ENCODE data around the gene TMC6.
"Not testable (repeated sequence)": the region's sequence is repeated elsewhere in the genome, so short reads cannot be mapped to it uniquely, and the experiment has no call there.

The TMC6 gene

DNA sequence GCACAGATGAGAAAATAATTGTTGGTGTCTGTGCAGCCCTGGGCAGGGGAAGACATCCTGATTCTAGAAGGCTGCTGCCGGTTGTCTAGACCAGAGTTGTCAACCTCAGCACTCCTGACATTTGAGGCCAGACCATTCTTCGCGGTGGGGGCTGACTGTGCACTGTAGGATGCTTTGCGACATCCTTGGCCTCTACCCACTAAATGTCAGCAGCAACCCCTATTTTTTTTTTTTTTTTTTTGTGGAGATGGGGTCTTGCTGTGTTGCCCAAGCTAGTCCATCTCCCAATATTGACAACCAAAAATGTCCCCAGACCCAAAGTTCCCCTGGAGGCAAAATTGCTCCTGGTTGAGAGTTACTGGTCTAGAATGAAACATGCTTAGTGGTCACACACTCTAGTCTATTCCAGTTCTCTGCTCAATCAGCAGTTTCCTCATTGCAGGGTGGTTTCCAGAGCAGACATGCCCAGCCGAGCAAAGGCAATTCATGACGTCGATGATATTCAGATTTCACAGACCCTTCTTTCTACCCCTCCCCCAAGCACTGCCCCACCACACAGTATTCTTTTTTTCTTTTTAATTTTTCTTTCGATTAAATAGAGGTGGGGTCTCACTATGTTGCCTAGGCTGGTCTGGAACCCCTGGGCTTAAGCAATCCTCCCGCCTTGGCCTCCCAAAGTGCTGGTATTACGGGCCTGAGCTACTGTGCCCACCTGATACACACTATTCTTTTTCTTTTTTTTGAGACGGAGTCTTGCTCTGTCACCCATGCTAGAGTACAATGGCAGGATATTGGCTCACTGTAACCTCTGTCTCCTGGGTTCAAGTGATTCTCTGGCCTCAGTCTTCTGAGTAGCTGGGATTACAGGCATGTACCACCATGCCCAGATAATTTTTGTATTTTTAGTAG is 26.6 kb upstream of the TMC6 start:
- no peak for DNase-seq

DNA sequence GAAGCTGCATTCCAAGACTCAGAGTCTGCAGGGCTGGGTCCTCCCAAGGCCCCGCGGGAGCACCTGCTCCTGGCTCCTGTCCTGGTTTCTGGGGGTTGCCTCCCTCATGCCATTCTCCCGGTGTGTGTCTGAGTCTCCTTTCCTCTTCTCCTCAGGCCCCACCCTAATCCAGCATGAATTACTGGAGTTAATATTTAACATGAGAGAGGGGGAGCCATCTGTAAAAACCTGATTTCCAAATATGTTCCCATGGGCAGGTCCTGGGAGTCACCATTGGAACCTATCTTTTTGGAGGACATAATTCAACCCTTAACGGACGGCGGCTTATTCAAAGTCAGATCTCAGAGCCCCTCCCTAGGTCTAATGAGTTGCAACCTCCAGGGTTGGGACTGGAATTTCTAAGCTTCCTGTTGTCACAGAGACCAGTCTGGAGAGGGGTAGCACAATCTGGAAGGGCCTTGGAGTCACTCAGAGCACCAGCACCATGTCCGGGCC is 23.0 kb upstream of the TMC6 start:
- no peak for DNase-seq

DNA sequence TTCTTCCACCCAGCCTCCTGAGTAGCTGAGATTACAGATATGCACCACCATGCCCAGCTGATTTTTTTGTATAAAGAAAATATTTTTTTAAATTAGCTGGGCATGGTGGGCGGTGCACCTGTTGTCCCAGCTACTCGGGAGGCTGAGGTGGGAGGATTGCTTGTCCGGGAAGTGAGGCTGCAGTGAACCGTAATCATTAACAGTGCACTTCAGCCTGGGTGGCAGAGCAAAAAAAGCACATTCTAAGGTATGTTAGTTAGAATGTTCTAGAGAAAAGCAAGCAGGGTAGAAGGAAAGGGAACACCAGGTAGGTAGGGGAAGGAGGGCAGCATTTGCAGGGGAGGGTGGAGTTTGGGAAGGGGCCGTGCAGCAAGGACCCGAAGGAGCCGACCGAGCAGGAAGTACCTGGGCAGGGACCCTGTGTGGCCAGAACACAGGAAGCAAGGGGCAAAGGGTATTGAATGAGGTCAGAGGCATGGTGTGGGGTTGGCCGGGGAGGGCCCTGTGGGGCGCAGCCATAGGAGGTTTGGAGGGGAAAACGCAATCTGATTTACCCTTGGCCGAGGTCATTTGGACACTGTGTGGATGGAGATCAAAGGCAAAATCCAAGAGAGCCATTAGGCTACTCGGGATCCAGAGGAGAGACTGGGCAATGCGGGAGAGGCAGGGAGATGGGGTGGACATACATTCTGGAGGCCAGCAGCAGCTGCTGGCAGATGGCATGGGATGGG is 19.9 kb upstream of the TMC6 start:
- no peak for DNase-seq

- no peak for DNase-seq
Observed at GRCh38 chr17:78147315-78147998, 18.9 kb upstream of the TMC6 start.

- DNase-seq, result no peak
Observed at GRCh38 chr17:78146881-78147280, 18.3 kb upstream of the TMC6 start.

DNA sequence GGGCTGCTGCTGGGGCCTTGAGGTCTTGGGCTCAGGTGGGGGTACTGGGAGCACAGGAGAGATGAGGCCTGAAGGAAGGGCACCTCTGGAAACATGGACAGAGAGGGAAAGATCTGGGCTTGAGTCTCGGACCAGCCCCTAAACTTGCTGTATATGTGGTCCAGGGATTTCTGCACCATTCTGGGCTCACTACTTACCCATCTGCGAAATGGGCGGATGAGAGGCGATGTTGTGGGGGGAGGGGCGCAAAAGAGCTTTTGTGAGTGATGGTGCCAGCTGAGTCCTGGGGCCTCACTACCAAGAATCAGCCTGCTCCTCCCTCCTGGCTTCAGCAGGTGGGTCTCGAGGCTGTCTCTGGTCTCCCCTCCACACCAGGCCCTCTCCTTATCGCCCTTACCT is 17.9 kb upstream of the TMC6 start:
- DNase-seq, result no peak

- no peak for DNase-seq
Observed at GRCh38 chr17:78144736-78145641, 16.4 kb upstream of the TMC6 start.

- DNase-seq, result no peak
Observed at GRCh38 chr17:78144147-78144719, 15.7 kb upstream of the TMC6 start.

DNA sequence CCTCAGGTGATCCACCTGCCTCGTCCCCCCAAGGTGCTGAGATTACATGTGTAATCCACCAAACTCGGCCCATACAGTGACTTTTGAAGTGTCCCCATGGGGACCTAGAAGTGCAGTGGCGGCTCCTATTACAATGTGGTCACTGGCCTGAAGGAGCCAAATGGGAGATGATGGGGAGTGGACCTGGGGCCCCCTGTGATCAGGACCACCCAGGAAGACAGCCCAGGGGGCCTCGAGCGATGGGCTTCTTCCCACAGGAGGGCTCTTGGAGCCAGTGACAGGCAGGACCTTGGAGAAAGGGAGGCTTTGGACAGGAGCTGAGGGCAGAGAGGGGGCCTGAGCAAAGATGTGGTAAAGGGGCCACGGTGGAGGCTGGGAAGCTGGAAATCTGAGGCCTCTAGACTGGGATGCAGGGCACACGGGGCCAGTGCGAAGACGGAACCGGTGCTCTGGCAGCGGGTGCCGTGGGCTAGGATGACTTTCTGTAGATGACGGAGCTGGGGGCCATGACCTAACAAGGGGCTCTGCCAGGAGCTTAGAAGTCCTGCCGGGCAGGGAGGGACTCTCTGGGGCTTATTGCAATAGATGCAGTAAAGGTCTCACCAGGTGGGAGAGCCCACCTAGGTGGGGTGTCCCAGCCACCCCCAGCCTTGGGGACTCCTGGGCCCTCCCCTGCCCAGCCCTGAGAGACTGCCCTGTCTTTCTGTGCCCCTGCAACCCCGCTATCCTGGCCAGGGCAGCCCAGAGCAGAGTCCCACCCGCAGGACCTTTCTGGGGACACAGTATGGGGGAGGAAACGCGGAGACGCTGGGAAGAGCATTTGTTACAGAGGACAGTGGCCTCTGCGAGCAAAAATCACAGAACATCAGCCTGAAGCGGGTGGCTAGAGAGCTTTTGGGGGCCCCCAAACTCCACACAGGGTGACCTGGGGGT is 14.9 kb upstream of the TMC6 start:
- no peak for DNase-seq

DNA sequence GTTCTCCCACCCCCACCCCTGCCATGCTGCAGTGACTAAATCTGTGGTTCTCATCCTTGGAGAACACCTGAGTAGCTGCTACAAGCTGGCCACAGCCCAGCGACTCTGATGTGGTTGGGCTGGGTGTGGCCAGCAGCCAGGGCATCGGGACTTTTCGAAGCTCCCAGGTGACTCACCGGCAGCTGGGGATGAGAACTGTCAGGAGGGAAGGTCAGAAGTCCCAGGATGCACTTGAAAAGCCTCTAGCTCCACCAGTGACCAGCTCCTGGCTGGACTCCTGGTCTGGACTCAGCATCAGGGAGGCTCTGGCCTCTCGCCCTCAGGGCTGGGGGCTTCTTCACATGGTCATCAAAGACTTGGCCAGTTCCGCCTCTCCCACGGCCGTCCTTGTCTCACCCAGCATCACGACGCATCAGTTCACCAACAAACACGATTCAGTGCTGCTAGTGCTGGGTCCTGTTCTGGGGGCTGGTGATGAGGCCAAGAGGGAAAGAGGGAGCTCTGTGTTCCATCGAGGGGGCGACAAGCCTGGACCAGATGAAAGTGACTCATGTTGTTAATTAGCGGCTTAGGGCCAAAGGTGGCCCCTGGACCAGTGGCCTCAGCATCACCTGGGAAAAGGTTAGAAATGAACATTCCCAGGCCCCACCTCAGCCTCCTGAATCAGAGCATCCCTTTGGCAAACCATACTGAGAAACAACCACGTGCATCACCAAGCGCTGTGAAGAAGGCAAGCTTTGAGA is 13.7 kb upstream of the TMC6 start:
- DNase-seq, result no peak

GRCh38 chr17:78141437-78142118 is 13.0 kb upstream of the TMC6 start:
- no peak for DNase-seq

DNA sequence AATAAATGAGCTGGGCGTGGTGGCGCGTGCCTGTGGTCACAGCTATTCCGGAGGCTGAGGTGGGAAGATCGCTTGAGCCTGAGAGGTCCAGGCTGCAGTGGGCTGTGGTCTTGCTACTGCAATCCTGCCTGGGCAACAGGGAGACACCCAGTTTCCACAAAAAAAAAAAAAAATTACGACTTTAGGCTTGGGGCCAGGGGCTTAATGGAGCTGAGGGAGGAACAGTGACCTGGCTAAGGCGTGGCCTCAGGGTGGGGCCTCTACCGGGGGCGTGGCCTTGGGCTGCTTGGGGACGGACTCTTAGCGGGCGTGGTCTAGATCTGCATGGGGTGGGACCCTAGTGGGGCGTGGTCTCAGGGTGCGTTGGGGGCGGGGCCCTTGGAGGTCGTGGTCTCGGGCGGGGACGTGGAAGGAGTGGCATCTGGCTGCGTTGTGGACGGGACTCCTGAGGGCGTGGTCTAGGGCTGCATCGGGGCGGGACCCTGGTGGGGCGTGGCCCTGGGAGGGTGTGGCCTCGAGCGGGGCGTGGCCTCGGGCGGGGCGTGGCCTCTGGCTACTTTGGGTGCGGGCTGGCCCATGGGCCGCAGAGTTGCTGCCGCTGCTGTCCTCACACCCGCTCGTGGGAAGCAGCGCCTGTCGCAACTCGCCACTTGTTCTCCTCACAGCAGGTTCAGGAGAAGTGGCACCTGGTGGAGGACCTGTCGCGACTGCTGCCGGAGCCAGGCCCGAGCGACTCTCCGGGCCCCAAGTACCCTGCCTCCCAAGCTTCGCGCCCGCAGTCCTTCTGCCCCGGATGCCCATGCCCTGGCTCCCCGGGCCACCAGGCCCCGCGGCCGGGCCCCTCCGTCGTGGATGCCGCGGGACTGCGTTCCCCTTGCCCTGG is 11.9 kb upstream of the TMC6 start:
- peak; percentile 97 for DNase-seq

DNA sequence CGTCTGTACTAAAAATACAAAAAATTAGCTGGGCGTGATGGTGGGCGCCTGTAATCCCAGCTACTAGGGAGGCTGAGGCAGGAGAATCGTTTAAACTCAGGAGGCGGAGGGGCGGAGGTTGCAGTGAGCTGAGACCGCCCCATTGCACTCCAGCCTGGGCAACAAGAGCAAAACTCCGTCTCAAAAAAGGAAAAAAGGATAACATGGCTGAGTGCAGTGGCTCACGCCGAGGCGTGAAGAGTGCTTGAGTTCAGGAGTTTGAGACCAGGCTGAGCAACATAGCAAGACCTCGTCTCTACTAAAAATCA is 11.3 kb upstream of the TMC6 start:
- DNase-seq, result not testable (repeated sequence)

DNA sequence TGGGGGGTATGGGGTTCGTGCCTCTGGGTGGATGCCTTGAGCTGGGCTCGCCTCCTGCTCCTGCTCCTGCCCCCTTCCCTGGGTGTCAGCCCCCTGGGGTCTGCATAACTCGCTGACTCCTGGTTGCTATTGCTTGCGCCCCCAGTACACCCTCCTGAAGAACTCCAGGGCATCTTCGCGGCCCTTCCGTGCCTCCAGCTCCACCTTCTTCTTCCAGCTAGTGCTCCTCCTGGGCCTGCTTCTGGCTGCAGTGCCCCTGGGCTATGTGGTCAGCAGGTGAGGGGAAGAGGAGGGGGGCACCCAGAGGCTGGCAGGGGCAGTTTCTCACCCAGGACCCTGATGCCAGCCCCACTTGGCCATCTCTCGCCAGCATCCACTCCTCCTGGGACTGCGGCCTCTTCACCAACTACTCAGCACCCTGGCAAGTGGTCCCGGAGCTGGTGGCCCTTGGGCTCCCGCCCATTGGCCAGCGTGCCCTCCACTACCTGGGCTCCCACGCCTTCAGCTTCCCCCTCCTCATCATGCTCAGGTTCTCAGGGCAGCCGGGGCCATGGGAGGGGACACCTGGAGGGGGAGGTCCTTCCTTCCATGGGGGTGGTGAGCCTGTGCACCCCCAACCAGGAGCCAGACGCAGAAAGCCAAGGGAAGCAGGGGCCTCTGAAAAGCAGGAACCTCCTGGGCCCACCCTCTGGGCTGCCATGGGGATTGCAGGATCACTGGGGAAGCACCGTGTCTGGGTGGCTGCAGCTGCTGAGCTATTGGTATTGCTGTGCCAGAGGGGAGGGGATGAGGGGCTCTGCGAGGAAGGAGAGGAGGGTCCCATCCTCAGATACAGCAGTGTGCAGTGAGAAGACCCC is 9.9 kb upstream of the TMC6 start:
- no peak for DNase-seq

GRCh38 chr17:78137392-78138203 is 9.0 kb upstream of the TMC6 start:
- no peak for DNase-seq

- DNase-seq, result no peak
Observed at GRCh38 chr17:78135858-78136500, 7.4 kb upstream of the TMC6 start.

Measured in NCI-H1048 (cell line).